GM10266 (cell line): ENCODE data around the gene P4HA2.

ENCODE experiments used
- DNase-seq: peaks from one replicate; pipeline ENCODE4 v3.0.0; 2012; ENCODE audit errors: extremely low spot score
- CTCF ChIP-seq: IDR thresholded peaks from 2 replicates; pipeline ENCODE4 v1.5.1; 2012; ENCODE audit warnings: mild to moderate bottlenecking, low read depth; ENCODE audit not compliant: control insufficient read depth, insufficient read depth; ENCODE audit errors: missing control alignments

The P4HA2 gene

GRCh38 chr5:132227485-132228240, at the start of gene P4HA2:
TSS of gene P4HA2 (minus strand) at chr5:132227853. CDS start at chr5:132218626, 9,227 bp downstream.
- DNase-seq = peak; percentile 95

GRCh38 chr5:132277256-132277655, 49.6 kb upstream of the P4HA2 start:
- no peak for TF ChIP-seq CTCF
- DNase-seq = no peak

More at GRCh38 chr5:132227485-132228240, at the start of gene P4HA2:
- peak; percentile 20 for TF ChIP-seq CTCF

DNA sequence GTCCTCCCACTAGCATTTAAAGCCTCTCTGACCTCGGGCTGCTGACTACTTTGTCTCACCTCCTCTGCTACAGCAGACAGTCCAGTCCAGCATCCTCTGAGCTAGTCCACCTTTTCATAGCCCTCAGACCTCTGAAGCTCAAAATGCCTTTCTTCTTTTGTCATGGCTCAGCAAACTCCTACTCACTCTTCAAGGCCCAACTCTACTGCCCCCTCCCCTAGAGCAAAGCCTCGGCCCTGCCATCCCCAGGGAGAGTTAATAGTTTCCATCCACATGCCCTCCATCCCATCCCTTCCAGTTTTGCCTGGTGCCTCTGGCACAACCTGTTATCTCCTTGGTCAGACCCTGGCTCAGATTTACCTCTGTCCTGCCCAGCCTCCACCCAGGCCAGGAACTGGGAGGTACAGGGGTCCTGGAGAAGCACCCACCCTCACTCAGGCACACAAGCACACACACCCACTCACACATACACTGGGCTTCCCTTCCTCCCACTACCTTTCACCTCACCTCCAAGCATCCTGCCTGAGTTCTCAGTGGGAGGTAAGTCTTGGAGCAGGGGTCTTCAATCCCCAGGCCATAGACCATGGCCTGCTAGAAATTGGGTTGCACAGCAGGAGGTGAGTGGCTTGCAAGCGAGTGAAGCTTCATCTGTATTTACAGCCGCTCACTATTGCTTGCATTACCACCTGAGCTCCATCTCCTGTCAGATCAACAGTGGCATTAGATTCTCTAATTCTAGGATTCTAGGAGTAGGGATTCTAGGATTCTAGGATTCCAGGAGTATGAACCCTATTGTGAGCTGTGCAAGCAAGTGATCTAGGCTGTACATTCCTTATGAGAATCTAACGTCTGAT, 47.9 kb upstream of the P4HA2 start:
- no peak for TF ChIP-seq CTCF
- no peak for DNase-seq

- DNase-seq = no peak
- no peak for TF ChIP-seq CTCF
Measured at GRCh38 chr5:132274050-132274792, 46.6 kb upstream of the P4HA2 start.

- no peak for DNase-seq
- TF ChIP-seq CTCF = no peak
Measured at GRCh38 chr5:132273631-132274030, 46.0 kb upstream of the P4HA2 start.

- DNase-seq = peak; percentile 73
- peak; percentile 81 for TF ChIP-seq CTCF
Measured at GRCh38 chr5:132272311-132273210, 44.9 kb upstream of the P4HA2 start.
